HFFc6 (cell line): ENCODE measurements around the gene WWP2. TPM values are rescaled to one million over a fixed set of nuclear protein-coding genes. Genes with fewer than 3 reads are reported as not detected.

Experiments
- DNase-seq: peaks from one replicate; pipeline ENCODE4 v3.0.0-alpha.2; 2018
- H3K27ac Mint-ChIP-seq: 2 replicates; pipeline ENCODE4 v1.8.0; 2020; ENCODE audit warnings: mild to moderate bottlenecking, mixed read lengths
- H3K27me3 Mint-ChIP-seq: 2 replicates; pipeline ENCODE4 v1.8.0; 2021; ENCODE audit warnings: mild to moderate bottlenecking, moderate library complexity, mixed read lengths; ENCODE audit not compliant: insufficient read depth
- H3K36me3 Mint-ChIP-seq: 2 replicates; pipeline ENCODE4 v1.8.0; 2021; ENCODE audit warnings: low read depth, mixed read lengths
- H3K4me1 Mint-ChIP-seq: 2 replicates; pipeline ENCODE4 v1.8.0; 2020; ENCODE audit warnings: low read depth, mixed read lengths
- H3K4me3 Mint-ChIP-seq: 2 replicates; pipeline ENCODE4 v1.8.0; 2020; ENCODE audit warnings: mild to moderate bottlenecking, moderate library complexity, mixed read lengths
- H3K9me3 Mint-ChIP-seq: 2 replicates; pipeline ENCODE4 v1.8.0; 2020; ENCODE audit warnings: mild to moderate bottlenecking, mixed read lengths
- CTCF ChIP-seq: fragments of 200-600 bp; sonication (generic); IDR thresholded peaks from 2 replicates; pipeline ENCODE4 v1.5.0; 2021; ENCODE audit warnings: antibody characterized with exemption, mild to moderate bottlenecking
- total RNA-seq, 6 experiments: library from RNA; stranded (reverse); fragmentation: NEBNext Ultra II Directional; extraction: Animal tissue kit (Norgen Biotek cat#: 25700); gene quantifications; 2 replicates in 1 of 6; 3 replicates in 5 of 6; pipeline ENCODE4 v1.2.3, GENCODE V29; 2021

WWP2 gene
- total RNA-seq, 6 experiments from 2014 or later, result 24.6 to 33.9 (median 30.5) TPM

GRCh38 chr16:69827524-69827923 lies 65.4 kb downstream of the WWP2 start:
- Mint-ChIP-seq H3K9me3 (no peaks in the 10 kb centered on the region), H3K4me1 (peaks cover 19% of the 10 kb centered on the region), H3K27ac (no peak overlapping the region), H3K4me3 (no peak overlapping the region), H3K36me3 (no peaks in the 10 kb centered on the region), H3K27me3 (no peaks in the 10 kb centered on the region)
- no peak for DNase-seq
- TF ChIP-seq CTCF, result no peak

GRCh38 chr16:69829338-69829737 lies 67.2 kb downstream of the WWP2 start:
- Mint-ChIP-seq H3K36me3 (no peaks in the 10 kb centered on the region), H3K4me3 (no peak overlapping the region), H3K27me3 (no peaks in the 10 kb centered on the region), H3K4me1 (peaks cover 27% of the 10 kb centered on the region), H3K9me3 (no peaks in the 10 kb centered on the region), H3K27ac (no peak overlapping the region)
- TF ChIP-seq CTCF, result no peak
- no peak for DNase-seq

GRCh38 chr16:69830146-69830533 lies 68.0 kb downstream of the WWP2 start:
- H3K9me3 Mint-ChIP-seq, result no peaks in the 10 kb centered on the region
- DNase-seq, result no peak
- H3K27me3 Mint-ChIP-seq, result no peaks in the 10 kb centered on the region
- no peaks in the 10 kb centered on the region for H3K36me3 Mint-ChIP-seq
- H3K27ac Mint-ChIP-seq, result no peak overlapping the region
- TF ChIP-seq CTCF, result no peak
- peaks cover 27% of the 10 kb centered on the region for H3K4me1 Mint-ChIP-seq
- no peak overlapping the region for H3K4me3 Mint-ChIP-seq

- no peak for DNase-seq
- Mint-ChIP-seq H3K36me3 (no peaks in the 10 kb centered on the region), H3K27me3 (no peaks in the 10 kb centered on the region), H3K4me1 (peaks cover 27% of the 10 kb centered on the region), H3K9me3 (no peaks in the 10 kb centered on the region), H3K27ac (no peak overlapping the region), H3K4me3 (no peak overlapping the region)
- TF ChIP-seq CTCF, result no peak
Observed at GRCh38 chr16:69830534-69831211, 68.5 kb downstream of the WWP2 start.

GRCh38 chr16:69831212-69832123 lies 69.3 kb downstream of the WWP2 start:
- peak overlapping the region; percentile 33 for H3K27ac Mint-ChIP-seq
- H3K4me3 Mint-ChIP-seq, result no peak overlapping the region
- DNase-seq, result peak; percentile 3

More at GRCh38 chr16:69831212-69832123, 69.3 kb downstream of the WWP2 start:
- H3K36me3 Mint-ChIP-seq, result no peaks in the 10 kb centered on the region
- no peaks in the 10 kb centered on the region for H3K27me3 Mint-ChIP-seq
- TF ChIP-seq CTCF, result no peak
- H3K4me1 Mint-ChIP-seq, result peaks cover 27% of the 10 kb centered on the region
- no peaks in the 10 kb centered on the region for H3K9me3 Mint-ChIP-seq
